ENCODE data around the gene EXOSC2.

GRCh38 chr9:130651221-130651620 is 42.4 kb upstream of the EXOSC2 start:
- TF ChIP-seq CTCF (IDR thresholded peaks at IDR 0.05), result no peak
- TF ChIP-seq POLR2A (IDR thresholded peaks at IDR 0.05), result no peak
